Hepatocyte (in vitro differentiated cells): ENCODE data around the gene ALG6. TPM values are rescaled to one million over a fixed set of nuclear protein-coding genes. Genes with fewer than 3 reads are reported as not detected.

ENCODE experiments used
- DNase-seq: peaks from one replicate; pipeline ENCODE4 v3.0.0-alpha.2; 2016; ENCODE audit warnings: low spot score
- H2AFZ ChIP-seq: fragments of 200-600 bp; sonication (generic); 2 replicates; pipeline ENCODE4 v1.6.0; 2016; ENCODE audit warnings: antibody characterized with exemption, mild to moderate bottlenecking
- H3K27ac ChIP-seq: fragments of 200-600 bp; sonication (generic); 2 replicates; pipeline ENCODE4 v1.5.1; 2016; ENCODE audit warnings: mild to moderate bottlenecking
- H3K27me3 ChIP-seq: fragments of 200-600 bp; sonication (generic); 2 replicates; pipeline ENCODE4 v1.6.1; 2016
- H3K36me3 ChIP-seq: fragments of 200-600 bp; sonication (generic); replicated peaks from 2 replicates; pipeline ENCODE4 v1.5.1; 2016; ENCODE audit warnings: low read depth; ENCODE audit not compliant: insufficient read depth
- H3K4me1 ChIP-seq: fragments of 200-600 bp; sonication (generic); 2 replicates; pipeline ENCODE4 v1.5.1; 2016; ENCODE audit warnings: mild to moderate bottlenecking, moderate library complexity; ENCODE audit not compliant: insufficient read depth
- H3K4me2 ChIP-seq: fragments of 200-600 bp; sonication (generic); 2 replicates; pipeline ENCODE4 v1.6.0; 2016
- H3K4me3 ChIP-seq: fragments of 200-600 bp; sonication (generic); 2 replicates; pipeline ENCODE4 v1.5.1; 2016; ENCODE audit warnings: mild to moderate bottlenecking
- H3K79me2 ChIP-seq: fragments of 200-600 bp; sonication (generic); 2 replicates; pipeline ENCODE4 v1.6.0; 2017; ENCODE audit warnings: mild to moderate bottlenecking
- H3K9me2 ChIP-seq: fragments of 200-600 bp; sonication (generic); replicated peaks from 2 replicates; pipeline ENCODE4 v1.6.0; 2017; ENCODE audit warnings: mild to moderate bottlenecking; ENCODE audit not compliant: insufficient read depth
- H3K9me3 ChIP-seq: fragments of 200-600 bp; sonication (generic); 2 replicates; pipeline ENCODE4 v1.5.1; 2016; ENCODE audit warnings: low read depth, mild to moderate bottlenecking
- H4K20me1 ChIP-seq: fragments of 200-600 bp; sonication (generic); 2 replicates; pipeline ENCODE4 v1.6.0; 2016; ENCODE audit warnings: mild to moderate bottlenecking; ENCODE audit not compliant: insufficient read depth, poor library complexity, severe bottlenecking
- EZH2 ChIP-seq: fragments of 200-600 bp; sonication (generic); IDR thresholded peaks from 2 replicates; pipeline ENCODE4 v1.6.1; 2016; ENCODE audit warnings: antibody characterized with exemption, mild to moderate bottlenecking, borderline replicate concordance
- EZH2phosphoT487 ChIP-seq: fragments of 200-600 bp; sonication (generic); IDR thresholded peaks from one replicate; pipeline ENCODE4 v1.6.1; 2018; ENCODE audit warnings: antibody characterized with exemption, mild to moderate bottlenecking, low read depth, moderate library complexity; ENCODE audit not compliant: unreplicated experiment, severe bottlenecking
- WGBS: methylation state at CpG from one replicate; pipeline ENCODE4 v1.1.6; 2016; ENCODE audit warnings: low lambda C conversion rate; ENCODE audit errors: missing lambda C conversion rate; 5-methylcytosine and 5-hydroxymethylcytosine counted together
- polyA plus RNA-seq: library from polyadenylated mRNA; unstranded; fragments of >200 nt; fragmentation: Nextera tagmentation; extraction: Ambion mirVana; gene quantifications from 2 replicates; pipeline ENCODE4 v1.2.1, GENCODE V29; 2016
- total RNA-seq: library from RNA; depleted of rRNA; stranded (reverse); fragments of >200 nt; gene quantifications from 2 replicates; pipeline ENCODE4 v1.2.3, GENCODE V29; 2014
- TF ChIP-seq, protein P1 (sequence below): fragments of 200-600 bp; sonication (generic); IDR thresholded peaks from 2 replicates; pipeline ENCODE4 v1.5.1; 2016; ENCODE audit warnings: antibody characterized with exemption, mild to moderate bottlenecking; ENCODE audit not compliant: poor library complexity

Gene ALG6
- total and polyA plus RNA-seq, 2 experiments from 2014 or later, result 12.4 to 20.7 TPM

DNA sequence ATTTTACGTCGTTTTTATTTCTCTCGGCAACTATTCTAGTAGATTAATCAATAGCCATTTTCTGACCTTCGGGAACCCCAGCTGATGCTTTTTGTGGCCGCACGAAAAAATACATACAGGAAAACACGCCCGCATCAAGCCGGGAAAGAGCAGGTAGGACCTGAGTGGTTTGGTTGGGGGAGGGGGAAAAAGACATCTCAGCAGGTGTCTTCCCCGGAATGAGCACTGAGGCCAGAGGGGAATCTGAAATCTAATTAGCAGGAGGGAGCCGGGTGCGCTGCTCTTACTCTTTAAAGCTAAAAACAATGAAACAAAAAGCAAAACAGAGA lies 45.7 kb upstream of the ALG6 start:
- H3K36me3 ChIP-seq, result no peaks in the 10 kb centered on the region
- no peaks in the 10 kb centered on the region for H3K9me3 ChIP-seq
- no peaks in the 10 kb centered on the region for H3K9me2 ChIP-seq
- WGBS, result 5% methylated on average over 12 of the region's 12 CpGs
- TF ChIP-seq, protein P1, sequence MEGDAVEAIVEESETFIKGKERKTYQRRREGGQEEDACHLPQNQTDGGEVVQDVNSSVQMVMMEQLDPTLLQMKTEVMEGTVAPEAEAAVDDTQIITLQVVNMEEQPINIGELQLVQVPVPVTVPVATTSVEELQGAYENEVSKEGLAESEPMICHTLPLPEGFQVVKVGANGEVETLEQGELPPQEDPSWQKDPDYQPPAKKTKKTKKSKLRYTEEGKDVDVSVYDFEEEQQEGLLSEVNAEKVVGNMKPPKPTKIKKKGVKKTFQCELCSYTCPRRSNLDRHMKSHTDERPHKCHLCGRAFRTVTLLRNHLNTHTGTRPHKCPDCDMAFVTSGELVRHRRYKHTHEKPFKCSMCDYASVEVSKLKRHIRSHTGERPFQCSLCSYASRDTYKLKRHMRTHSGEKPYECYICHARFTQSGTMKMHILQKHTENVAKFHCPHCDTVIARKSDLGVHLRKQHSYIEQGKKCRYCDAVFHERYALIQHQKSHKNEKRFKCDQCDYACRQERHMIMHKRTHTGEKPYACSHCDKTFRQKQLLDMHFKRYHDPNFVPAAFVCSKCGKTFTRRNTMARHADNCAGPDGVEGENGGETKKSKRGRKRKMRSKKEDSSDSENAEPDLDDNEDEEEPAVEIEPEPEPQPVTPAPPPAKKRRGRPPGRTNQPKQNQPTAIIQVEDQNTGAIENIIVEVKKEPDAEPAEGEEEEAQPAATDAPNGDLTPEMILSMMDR, result no peak
- TF ChIP-seq EZH2 (peak; percentile 26), EZH2phosphoT487 (peak; percentile 88)
- peak overlapping the region; percentile 28 for H3K4me3 ChIP-seq
- peak overlapping the region; percentile 45 for H2AFZ ChIP-seq
- peaks cover 24% of the 10 kb centered on the region for H3K4me1 ChIP-seq
- H3K27ac ChIP-seq, result no peak overlapping the region
- DNase-seq, result no peak
- peak overlapping the region; percentile 96 for H3K4me2 ChIP-seq
- no peaks in the 10 kb centered on the region for H4K20me1 ChIP-seq
- peaks cover 98% of the 10 kb centered on the region for H3K27me3 ChIP-seq
- no peaks in the 10 kb centered on the region for H3K79me2 ChIP-seq

DNA sequence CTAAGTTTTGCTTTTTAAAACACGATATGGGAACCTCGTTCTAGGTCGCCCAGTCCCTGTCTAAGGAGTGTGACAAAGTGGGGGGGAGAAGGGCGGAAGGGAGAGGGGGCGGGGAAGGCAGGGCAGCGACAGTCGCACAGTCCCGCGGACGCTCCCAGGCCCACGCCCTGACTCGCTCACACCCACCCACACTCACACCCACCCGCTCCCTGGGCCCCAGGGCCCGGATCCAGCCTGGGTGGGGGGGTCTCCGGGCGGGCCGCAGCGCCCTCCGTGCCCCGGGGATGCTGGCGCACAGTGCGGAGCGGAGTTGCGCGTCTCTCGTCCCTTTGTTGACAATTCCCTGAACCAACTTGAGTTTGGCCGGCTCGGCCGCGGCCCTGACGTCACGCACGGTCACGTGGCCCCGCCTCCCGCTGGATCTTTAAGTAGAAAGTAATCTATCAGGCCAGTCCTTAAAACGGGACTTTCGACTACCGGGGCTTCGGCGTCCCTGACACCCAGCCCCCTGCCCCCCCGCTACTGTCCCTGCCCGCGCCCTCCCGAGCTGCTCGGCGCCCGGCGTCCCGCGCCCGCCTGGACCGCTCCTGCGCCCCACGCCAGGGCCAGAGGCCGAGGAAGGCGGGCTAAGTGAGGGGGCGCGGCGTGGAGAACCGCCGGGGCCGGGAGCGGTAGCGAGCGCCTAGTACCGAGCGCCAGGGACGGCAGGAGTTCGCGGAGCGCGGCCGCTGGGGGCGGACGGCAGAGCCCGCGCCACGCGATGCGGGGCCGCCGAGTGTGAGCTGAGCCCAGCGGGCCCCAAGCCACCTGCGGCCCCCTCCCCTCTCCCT lies 45.1 kb upstream of the ALG6 start, which contains the start of gene FOXD3:
TSS of gene FOXD3 (plus strand) at position 454 of the 830 bp plus-strand sequence. CDS start 492 bp downstream, outside the sequence.
- H3K36me3 ChIP-seq, result no peaks in the 10 kb centered on the region
- H3K9me2 ChIP-seq, result no peaks in the 10 kb centered on the region
- peaks cover 21% of the 10 kb centered on the region for H3K4me1 ChIP-seq
- peak within 1 kb of the TSS; percentile 28 for H3K4me3 ChIP-seq
- no peak within 1 kb of the TSS for H3K27ac ChIP-seq
- TF ChIP-seq EZH2 (peak; percentile 89), EZH2phosphoT487 (no peak)
- peak within 1 kb of the TSS; percentile 96 for H3K4me2 ChIP-seq
- H4K20me1 ChIP-seq, result no peaks in the 10 kb centered on the region
- DNase-seq, result peak; percentile 74
- no peaks in the 10 kb centered on the region for H3K79me2 ChIP-seq
- no peaks in the 10 kb centered on the region for H3K9me3 ChIP-seq
- peaks cover 98% of the 10 kb centered on the region for H3K27me3 ChIP-seq
- 1% methylated on average over 37 of the region's 85 CpGs for WGBS
- peak within 1 kb of the TSS; percentile 45 for H2AFZ ChIP-seq

DNA sequence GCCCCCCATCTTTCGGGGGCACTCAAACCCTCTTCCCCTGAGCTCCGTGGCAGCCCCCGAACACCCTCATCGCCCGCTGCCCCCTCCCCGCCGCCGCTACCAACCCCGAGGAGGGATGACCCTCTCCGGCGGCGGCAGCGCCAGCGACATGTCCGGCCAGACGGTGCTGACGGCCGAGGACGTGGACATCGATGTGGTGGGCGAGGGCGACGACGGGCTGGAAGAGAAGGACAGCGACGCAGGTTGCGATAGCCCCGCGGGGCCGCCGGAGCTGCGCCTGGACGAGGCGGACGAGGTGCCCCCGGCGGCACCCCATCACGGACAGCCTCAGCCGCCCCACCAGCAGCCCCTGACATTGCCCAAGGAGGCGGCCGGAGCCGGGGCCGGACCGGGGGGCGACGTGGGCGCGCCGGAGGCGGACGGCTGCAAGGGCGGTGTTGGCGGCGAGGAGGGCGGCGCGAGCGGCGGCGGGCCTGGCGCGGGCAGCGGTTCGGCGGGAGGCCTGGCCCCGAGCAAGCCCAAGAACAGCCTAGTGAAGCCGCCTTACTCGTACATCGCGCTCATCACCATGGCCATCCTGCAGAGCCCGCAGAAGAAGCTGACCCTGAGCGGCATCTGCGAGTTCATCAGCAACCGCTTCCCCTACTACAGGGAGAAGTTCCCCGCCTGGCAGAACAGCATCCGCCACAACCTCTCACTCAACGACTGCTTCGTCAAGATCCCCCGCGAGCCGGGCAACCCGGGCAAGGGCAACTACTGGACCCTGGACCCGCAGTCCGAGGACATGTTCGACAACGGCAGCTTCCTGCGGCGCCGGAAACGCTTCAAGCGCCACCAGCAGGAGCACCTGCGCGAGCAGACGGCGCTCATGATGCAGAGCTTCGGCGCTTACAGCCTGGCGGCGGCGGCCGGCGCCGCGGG lies 44.2 kb upstream of the ALG6 start:
- DNase-seq, result peak; percentile 56
- no peaks in the 10 kb centered on the region for H3K79me2 ChIP-seq
- H3K9me3 ChIP-seq, result no peaks in the 10 kb centered on the region
- H3K27ac ChIP-seq, result no peak overlapping the region
- H2AFZ ChIP-seq, result peak overlapping the region; percentile 34
- H3K9me2 ChIP-seq, result no peaks in the 10 kb centered on the region
- H3K4me2 ChIP-seq, result peak overlapping the region; percentile 96
- H4K20me1 ChIP-seq, result no peaks in the 10 kb centered on the region
- WGBS, result 2% methylated on average over 89 of the region's 104 CpGs
- H3K36me3 ChIP-seq, result no peaks in the 10 kb centered on the region
- TF ChIP-seq EZH2, result peak; percentile 99
- peak; percentile 96 for TF ChIP-seq EZH2phosphoT487
- TF ChIP-seq, protein P1, result no peak
- peak overlapping the region; percentile 28 for H3K4me3 ChIP-seq
- H3K4me1 ChIP-seq, result peaks cover 14% of the 10 kb centered on the region
- H3K27me3 ChIP-seq, result peaks cover 97% of the 10 kb centered on the region
